Gastrocnemius medialis (tissue), 4 donors: Measurements from ENCODE around the gene SMG7. TPM values are rescaled to one million over a fixed set of nuclear protein-coding genes. Genes with fewer than 3 reads are reported as not detected.

ENCODE experiments used
- ATAC-seq, 2 donors: fragments of 150-250 bp; one replicate each; pipeline ENCODE4 v1.9.1; 2016
- DNase-seq, 2 donors: peaks; one replicate each; pipeline ENCODE4 v3.0.0-alpha.2; 2019
- H3K27ac ChIP-seq, 4 donors: fragments of 200-600 bp; sonication (generic); 1 replicate in 1 of 4; 2 replicates in 3 of 4; pipeline ENCODE4 v1.5.1; 2016 to 2018; ENCODE audit warnings: mild to moderate bottlenecking in 2 of 4, moderate library complexity in 1 of 4
- H3K27me3 ChIP-seq, 3 donors: fragments of 200-600 bp; sonication (generic) in 2 of 3; 1 replicate in 1 of 3; 2 replicates in 2 of 3; pipeline versions ENCODE4 v1.5.1 to v1.6.0; 2016 to 2019; ENCODE audit warnings: mild to moderate bottlenecking in 1 of 3, moderate library complexity in 1 of 3
- H3K36me3 ChIP-seq, 2 donors: fragments of 200-600 bp; sonication (generic) in 1 of 2; one replicate each; pipeline ENCODE4 v1.5.1; 2017 to 2018
- H3K4me1 ChIP-seq, 2 donors: fragments of 200-600 bp; sonication (generic) in 1 of 2; one replicate each; pipeline ENCODE4 v1.5.1; 2016 to 2017; ENCODE audit warnings: mild to moderate bottlenecking in 2 of 2
- H3K4me3 ChIP-seq, 4 donors: fragments of 200-600 bp; sonication (generic) in 3 of 4; 1 replicate in 1 of 4; 2 replicates in 3 of 4; pipeline ENCODE4 v1.5.1; 2016 to 2019; ENCODE audit warnings: mild to moderate bottlenecking in 2 of 4
- H3K9me3 ChIP-seq, 3 donors: fragments of 200-600 bp; sonication (generic) in 2 of 3; 1 replicate in 1 of 3; 2 replicates in 2 of 3; pipeline ENCODE4 v1.5.1; 2016 to 2019
- CTCF ChIP-seq, 5 experiments: fragments of 450-650 bp in 3 of 5; fragments of 200-600 bp in 2 of 5; sonication (generic) in 2 of 5; IDR thresholded peaks in 4 of 5; conservative IDR thresholded peaks in 1 of 5; 1 replicate in 4 of 5; 2 replicates in 1 of 5; pipeline ENCODE4 v1.5.1; 2016 to 2019; ENCODE audit warnings: antibody characterized with exemption in 5 of 5, mild to moderate bottlenecking in 3 of 5, moderate library complexity in 3 of 5
- POLR2A ChIP-seq, 2 donors: fragments of 450-650 bp; IDR thresholded peaks; one replicate each; pipeline ENCODE4 v1.6.1; 2017; ENCODE audit warnings: antibody characterized with exemption in 2 of 2, mild to moderate bottlenecking in 2 of 2, moderate library complexity in 2 of 2
- in situ Hi-C, 4 donors: fragments of 200-750 bp; cut with MboI; loops; one replicate each; pipeline versions ENCODE4 v1.15.0 to v1.8.0; 2017; ENCODE audit warnings: low sequenced_read_pairs in 4 of 4
- intact Hi-C: fragments of 100-400 bp; cut with DNase I; formaldehyde crosslinking; loops from one replicate; pipeline ENCODE4 v1.15.1; 2023; ENCODE audit warnings: low total_unique reads
- total RNA-seq, 4 donors: library from RNA; depleted of rRNA; stranded (reverse); fragments of >200 nt; gene quantifications; one replicate each; pipeline versions ENCODE4 v1.1.0 to v1.2.3, GENCODE V29; 2016

Gene SMG7
- total RNA-seq, 4 donors from 2014 or later = 19.2 to 28.7 (median 26.1) TPM

GRCh38 chr1:183456826-183457225, 15.5 kb upstream of the SMG7 start:
- ATAC-seq (no peak), DNase-seq (no peak)
- no peak overlapping the region for H3K27ac ChIP-seq
- H3K4me1 ChIP-seq = no peaks in the 10 kb centered on the region
- intact Hi-C loops (no loop called here), in situ Hi-C loops (loop anchor here in 2 of 4 donors (25.0 kb wide), 3 partner anchors 155 to 455 kb away; no protein-coding TSS in a partner anchor)
- no peaks in the 10 kb centered on the region for H3K27me3 ChIP-seq
- no peak overlapping the region for H3K4me3 ChIP-seq
- TF ChIP-seq CTCF (IDR thresholded peaks at IDR 0.05 in 4 of 5, conservative IDR thresholded peaks at IDR 0.05 in 1 of 5) (no peak), POLR2A (IDR thresholded peaks at IDR 0.05) (no peak)
- no peaks in the 10 kb centered on the region for H3K9me3 ChIP-seq
- H3K36me3 ChIP-seq = no peaks in the 10 kb centered on the region

GRCh38 chr1:183457449-183457848, 14.8 kb upstream of the SMG7 start:
- no peak for DNase-seq
- no peaks in the 10 kb centered on the region for H3K27me3 ChIP-seq
- H3K4me3 ChIP-seq = no peak overlapping the region
- H3K27ac ChIP-seq = no peak overlapping the region
- no peaks in the 10 kb centered on the region for H3K9me3 ChIP-seq
- in situ Hi-C loops = loop anchor here in 2 of 4 donors (25.0 kb wide), 3 partner anchors 155 to 455 kb away; no protein-coding TSS in a partner anchor
- no peak for TF ChIP-seq POLR2A (IDR thresholded peaks at IDR 0.05)
- no peak for TF ChIP-seq CTCF (IDR thresholded peaks at IDR 0.05 in 4 of 5, conservative IDR thresholded peaks at IDR 0.05 in 1 of 5)
- ATAC-seq = no peak
- H3K4me1 ChIP-seq = no peaks in the 10 kb centered on the region
- H3K36me3 ChIP-seq = no peaks in the 10 kb centered on the region
- intact Hi-C loops = no loop called here

GRCh38 chr1:183460596-183460995, 11.7 kb upstream of the SMG7 start:
- ATAC-seq = no peak
- no peak overlapping the region for H3K27ac ChIP-seq
- H3K4me1 ChIP-seq = no peaks in the 10 kb centered on the region
- intact Hi-C loops (loop anchor here (10.0 kb wide), 1 partner anchor 506 kb away; the partner anchor contains the start of gene SHCBP1L), in situ Hi-C loops (loop anchor here in 3 of 4 donors (10.0 to 25.0 kb wide), 4 partner anchors 84 to 452 kb away; no protein-coding TSS in a partner anchor)
- H3K9me3 ChIP-seq = no peaks in the 10 kb centered on the region
- H3K36me3 ChIP-seq = no peaks in the 10 kb centered on the region
- no peak overlapping the region for H3K4me3 ChIP-seq
- TF ChIP-seq CTCF (IDR thresholded peaks at IDR 0.05 in 4 of 5, conservative IDR thresholded peaks at IDR 0.05 in 1 of 5) (no peak), POLR2A (IDR thresholded peaks at IDR 0.05) (no peak)
- peaks cover 0 to 6% (median 3%) of the 10 kb centered on the region in 3 donors for H3K27me3 ChIP-seq
- DNase-seq = no peak

GRCh38 chr1:183461350-183461749, 10.9 kb upstream of the SMG7 start:
- Histone ChIP-seq H3K9me3 (no peaks in the 10 kb centered on the region), H3K27ac (no peak overlapping the region), H3K36me3 (no peaks in the 10 kb centered on the region), H3K4me3 (no peak overlapping the region), H3K27me3 (peaks cover 0 to 6% (median 3%) of the 10 kb centered on the region in 3 donors), H3K4me1 (no peaks in the 10 kb centered on the region)
- intact Hi-C loops = loop anchor here (10.0 kb wide), 1 partner anchor 507 kb away; the partner anchor contains the start of gene SHCBP1L
- DNase-seq (no peak), ATAC-seq (no peak)
- TF ChIP-seq CTCF (IDR thresholded peaks at IDR 0.05 in 4 of 5, conservative IDR thresholded peaks at IDR 0.05 in 1 of 5) (no peak), POLR2A (IDR thresholded peaks at IDR 0.05) (no peak)
- in situ Hi-C loops = loop anchor here in 3 of 4 donors (10.0 to 25.0 kb wide), 4 partner anchors 83 to 451 kb away; no protein-coding TSS in a partner anchor
